ENCODE data around the gene ENAM. TPM values are rescaled to one million over a fixed set of nuclear protein-coding genes. Genes with fewer than 3 reads are reported as not detected.

ENAM gene
- total and polyA plus RNA-seq, 10 of the 15 experiments (the other 5 are each of a cell fraction or from before 2014, with no cell fraction given) = 0.04 to 1.3 (median 0.21) TPM

DNA sequence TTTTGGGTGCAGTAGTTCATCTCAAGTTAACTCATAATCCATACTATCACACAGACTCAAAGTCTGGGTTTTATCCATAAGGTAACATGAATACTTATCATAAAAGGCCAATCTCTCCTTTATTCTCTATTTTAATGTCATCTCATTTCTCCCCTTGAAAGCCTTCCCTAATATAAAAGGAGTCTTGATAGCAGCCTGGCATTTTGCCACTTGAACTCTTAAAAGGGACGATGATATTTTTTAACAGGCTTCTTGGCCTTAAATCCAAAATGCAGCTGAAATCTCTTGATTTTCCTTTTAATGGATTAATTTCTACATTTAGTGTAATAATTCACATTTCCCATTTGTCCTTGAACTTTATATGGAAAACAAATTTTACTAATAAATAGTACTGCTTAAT is 46.2 kb downstream of the ENAM start (continued):
- TF ChIP-seq, protein P1, sequence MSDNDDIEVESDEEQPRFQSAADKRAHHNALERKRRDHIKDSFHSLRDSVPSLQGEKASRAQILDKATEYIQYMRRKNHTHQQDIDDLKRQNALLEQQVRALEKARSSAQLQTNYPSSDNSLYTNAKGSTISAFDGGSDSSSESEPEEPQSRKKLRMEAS (IDR thresholded peaks at IDR 0.05; ENCODE audit: low read depth, low read length) = no peak
- TF ChIP-seq SUZ12 (IDR thresholded peaks at IDR 0.05; ENCODE audit: unreplicated experiment) (no peak), STAT3 (IDR thresholded peaks at IDR 0.05; ENCODE audit: low read depth, low read length) (no peak), EED (IDR thresholded peaks at IDR 0.05; ENCODE audit: low read depth) (no peak), ATF7 (IDR thresholded peaks at IDR 0.05; ENCODE audit: low read depth) (no peak)

DNA sequence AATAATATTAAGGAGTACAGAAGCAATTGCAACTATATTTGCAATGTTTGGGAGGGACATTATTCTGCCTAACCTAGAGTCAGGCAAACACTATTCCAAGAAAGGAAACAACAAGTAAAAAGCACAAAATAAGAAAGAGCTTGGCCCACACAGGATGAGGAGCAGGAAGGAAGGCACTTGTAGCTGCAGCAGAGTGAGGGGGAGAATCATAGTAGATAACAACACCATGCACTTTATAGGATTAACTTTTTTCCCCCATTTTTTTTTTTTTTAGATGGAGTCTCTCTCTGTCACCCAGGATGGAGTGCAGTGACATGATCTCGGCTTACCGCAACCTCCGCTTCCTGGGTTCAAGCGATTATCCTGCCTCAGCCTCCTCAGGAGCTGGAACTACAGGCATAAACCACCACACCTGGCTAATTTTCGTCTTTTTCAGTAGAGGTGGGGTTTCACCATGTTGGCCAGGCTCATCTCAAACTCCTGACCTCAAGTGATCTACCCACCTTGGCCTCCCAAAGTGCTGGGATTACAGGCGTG is 48.1 kb downstream of the ENAM start:
- in situ Hi-C loops (cut with MboI) = loop anchor here (25.0 kb wide), 1 partner anchor 1614 kb away; no protein-coding TSS in a partner anchor
- WGBS (ENCODE audit: insufficient coverage, insufficient replicate concordance, low lambda C conversion rate, missing lambda C conversion rate) = 88% methylated on average over 6 of the region's 6 CpGs

More for the DNA sequence above, 48.1 kb downstream of the ENAM start:
- peak; percentile 13; the same call in 2 of the 3 replicates for ATAC-seq
- ChIA-PET SMC1A (ENCODE audit: uncharacterized antibody, unreplicated experiment) (interaction anchor here (0.7 to 12.8 kb wide), 14 partner anchors 11 to 332 kb away, joined by 3 to 170 read pairs (median 5); partner anchors contain the start of genes JCHAIN and UTP3), CTCF (interaction anchor here (0.8 to 2.2 kb wide), 9 partner anchors 8 to 333 kb away, joined by 3 to 10 read pairs (median 4); no protein-coding TSS in a partner anchor), RAD21 (ENCODE audit: unreplicated experiment) (interaction anchor here (1.0 to 3.9 kb wide), 6 partner anchors 9 to 59 kb away, joined by 3 to 44 read pairs (median 14); partner anchors contain the start of genes JCHAIN and UTP3), POLR2A (interaction anchor here (1.2 to 3.3 kb wide), 2 partner anchors 9 to 10 kb away, joined by 3 to 28 read pairs; partner anchors contain the start of gene JCHAIN)
- Histone ChIP-seq H3K27ac (ENCODE audit: control insufficient read depth, insufficient read depth) (no peak overlapping the region), H3K36me3 (ENCODE audit: control insufficient read depth in 2 of 2, insufficient read depth in 2 of 2, low read length in 1 of 2) (no peaks in the 10 kb centered on the region), H3K9ac (ENCODE audit: control insufficient read depth, insufficient read depth, low read length) (no peak overlapping the region), H4K20me1 (ENCODE audit: control insufficient read depth, insufficient read depth) (no peaks in the 10 kb centered on the region), H3K4me1 (ENCODE audit: control insufficient read depth, insufficient read depth, low read length) (peaks cover 55% of the 10 kb centered on the region), H3K79me2 (ENCODE audit: control insufficient read depth, insufficient read depth, low read length) (no peaks in the 10 kb centered on the region), H3K9me3 (replicated peaks; ENCODE audit: control insufficient read depth, insufficient read depth, low read length) (no peaks in the 10 kb centered on the region), H3K27me3 (replicated peaks in 1 of 2; ENCODE audit: control insufficient read depth in 2 of 2, insufficient read depth in 2 of 2, low read length in 1 of 2) (no peaks in the 10 kb centered on the region), H3K4me3 (no peak overlapping the region; the same call in 1 of the 2 replicates), H2AFZ (ENCODE audit: control insufficient read depth, low read depth, low read length) (no peak overlapping the region; the same call in 1 of the 2 replicates), H3K4me2 (ENCODE audit: control insufficient read depth, insufficient read depth) (peak overlapping the region; percentile 51)
- intact Hi-C loops (cut with micrococcal nuclease; ENCODE audit: unreplicated experiment) = no loop called here
- DNase-seq (ENCODE audit: low read depth, low spot score) = no peak
- TF ChIP-seq NFXL1 (IDR thresholded peaks at IDR 0.05; ENCODE audit: borderline replicate concordance) = no peak
- TF ChIP-seq, protein P2, sequence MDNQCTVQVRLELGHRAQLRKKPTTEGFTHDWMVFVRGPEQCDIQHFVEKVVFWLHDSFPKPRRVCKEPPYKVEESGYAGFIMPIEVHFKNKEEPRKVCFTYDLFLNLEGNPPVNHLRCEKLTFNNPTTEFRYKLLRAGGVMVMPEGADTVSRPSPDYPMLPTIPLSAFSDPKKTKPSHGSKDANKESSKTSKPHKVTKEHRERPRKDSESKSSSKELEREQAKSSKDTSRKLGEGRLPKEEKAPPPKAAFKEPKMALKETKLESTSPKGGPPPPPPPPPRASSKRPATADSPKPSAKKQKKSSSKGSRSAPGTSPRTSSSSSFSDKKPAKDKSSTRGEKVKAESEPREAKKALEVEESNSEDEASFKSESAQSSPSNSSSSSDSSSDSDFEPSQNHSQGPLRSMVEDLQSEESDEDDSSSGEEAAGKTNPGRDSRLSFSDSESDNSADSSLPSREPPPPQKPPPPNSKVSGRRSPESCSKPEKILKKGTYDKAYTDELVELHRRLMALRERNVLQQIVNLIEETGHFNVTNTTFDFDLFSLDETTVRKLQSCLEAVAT (IDR thresholded peaks at IDR 0.05) = peak; percentile 55; the same call in 1 of the 2 replicates
- no peak for FAIRE-seq
- BruUV-seq (replicated peaks) = no TSS peak

All from GM12878 (cell line).